Measurements from ENCODE around the gene OR8G5.
"Not testable (repeated sequence)": the region's sequence is repeated elsewhere in the genome, so short reads cannot be mapped to it uniquely, and the experiment has no call there.

The OR8G5 gene, protein sequence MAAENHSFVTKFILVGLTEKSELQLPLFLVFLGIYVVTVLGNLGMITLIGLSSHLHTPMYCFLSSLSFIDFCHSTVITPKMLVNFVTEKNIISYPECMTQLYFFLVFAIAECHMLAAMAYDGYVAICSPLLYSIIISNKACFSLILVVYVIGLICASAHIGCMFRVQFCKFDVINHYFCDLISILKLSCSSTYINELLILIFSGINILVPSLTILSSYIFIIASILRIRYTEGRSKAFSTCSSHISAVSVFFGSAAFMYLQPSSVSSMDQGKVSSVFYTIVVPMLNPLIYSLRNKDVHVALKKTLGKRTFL

DNA sequence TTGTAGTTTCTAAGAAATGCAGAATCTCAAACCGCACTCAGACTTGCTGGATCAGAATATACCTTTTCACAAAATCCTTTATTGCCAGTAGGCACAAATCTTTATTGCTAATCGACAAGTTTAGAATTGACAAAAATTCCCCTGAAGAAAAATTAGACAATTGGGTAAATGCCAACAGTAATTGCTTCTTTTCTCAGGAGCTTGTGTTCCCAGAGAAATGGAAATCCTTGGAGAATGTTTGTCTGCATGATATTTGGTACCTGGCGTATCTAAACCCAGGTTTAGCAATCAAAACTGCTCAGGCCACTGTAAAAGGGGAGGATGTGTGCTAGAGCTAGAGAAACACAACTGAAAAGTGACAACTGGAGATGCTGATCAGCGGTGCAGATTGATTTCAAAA is at the start of gene OR8G5:
Gene OR8G5, plus strand, starts transcription at position 301 of the 400 bp plus-strand sequence. CDS start 8,556 bp downstream, outside the sequence.
- DNase-seq = no peak

DNA sequence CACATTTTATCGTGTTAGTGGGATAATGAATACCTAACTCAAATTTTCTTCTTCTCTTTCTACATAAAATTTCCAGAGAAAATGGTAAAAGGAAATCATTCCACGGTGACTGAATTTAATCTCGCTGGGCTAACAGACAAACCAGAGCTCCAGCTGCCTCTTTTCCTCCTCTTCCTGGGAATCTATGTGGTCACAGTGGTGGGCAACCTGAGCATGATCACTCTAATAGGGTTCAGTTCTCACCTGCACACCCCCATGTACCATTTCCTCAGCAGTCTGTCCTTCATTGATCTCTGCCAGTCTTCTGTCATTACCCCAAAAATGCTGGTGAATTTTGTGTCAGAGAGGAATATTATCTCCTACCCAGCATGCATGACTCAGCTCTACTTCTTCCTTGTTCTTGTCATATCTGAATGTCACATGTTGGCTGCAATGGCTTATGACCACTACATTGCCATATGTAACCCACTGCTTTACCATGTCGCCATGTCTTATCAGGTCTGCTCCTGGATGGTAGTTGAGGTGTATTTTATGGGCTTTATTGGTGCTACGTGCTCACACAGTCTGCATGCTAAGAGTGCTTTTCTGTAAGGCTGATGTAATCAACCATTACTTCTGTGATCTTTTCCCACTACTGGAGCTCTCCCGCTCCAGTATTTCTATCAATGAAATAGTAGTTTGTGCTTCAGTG is 48.9 kb upstream of the OR8G5 start:
- DNase-seq = no peak

DNA sequence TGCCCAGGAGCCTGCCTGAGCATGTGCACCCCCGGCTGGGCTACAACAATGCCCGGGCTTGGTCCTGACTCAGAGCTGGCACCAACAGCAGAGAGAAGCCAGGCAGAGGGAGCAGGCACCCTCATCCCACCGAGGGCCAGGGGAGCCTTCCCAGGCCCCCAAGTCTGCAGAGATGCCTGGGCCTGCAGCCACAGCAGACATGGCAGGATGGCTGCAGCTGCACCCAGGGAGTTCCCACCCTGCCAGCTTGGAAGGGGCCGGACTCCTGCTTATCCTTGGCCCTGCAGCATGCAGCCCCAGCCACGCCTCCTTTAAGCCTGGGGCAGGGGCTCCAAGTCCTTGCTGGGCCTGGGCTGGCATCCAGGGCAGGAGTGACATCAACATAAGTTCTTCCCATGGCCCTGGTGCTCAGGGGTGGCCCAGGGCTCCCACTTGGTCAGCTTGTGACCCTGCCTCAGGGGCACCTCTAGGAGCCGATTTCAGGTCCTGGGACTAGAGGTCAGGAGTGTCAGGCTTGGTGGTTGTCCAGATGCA is 46.3 kb upstream of the OR8G5 start:
- DNase-seq = no peak

DNA sequence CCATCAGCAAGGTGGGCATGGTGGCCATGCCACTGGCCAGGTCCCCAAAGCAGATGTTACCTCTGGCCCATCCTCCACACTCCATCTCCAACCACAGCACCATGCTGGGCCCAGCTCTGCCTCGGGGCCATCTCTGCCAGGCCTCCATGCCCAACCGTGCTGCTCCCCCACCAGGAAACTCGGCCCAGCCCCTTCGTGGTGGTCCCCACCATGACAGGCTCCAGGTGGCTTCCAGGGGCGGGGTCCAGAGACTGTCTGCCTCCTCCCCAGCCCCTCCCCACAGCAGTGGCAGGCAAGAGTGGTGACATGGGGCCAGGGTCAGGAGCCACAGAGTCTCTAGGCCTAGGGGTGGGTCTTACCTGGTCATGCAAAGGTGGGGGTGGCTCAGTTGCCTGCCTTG is 45.8 kb upstream of the OR8G5 start:
- no peak for DNase-seq

DNA sequence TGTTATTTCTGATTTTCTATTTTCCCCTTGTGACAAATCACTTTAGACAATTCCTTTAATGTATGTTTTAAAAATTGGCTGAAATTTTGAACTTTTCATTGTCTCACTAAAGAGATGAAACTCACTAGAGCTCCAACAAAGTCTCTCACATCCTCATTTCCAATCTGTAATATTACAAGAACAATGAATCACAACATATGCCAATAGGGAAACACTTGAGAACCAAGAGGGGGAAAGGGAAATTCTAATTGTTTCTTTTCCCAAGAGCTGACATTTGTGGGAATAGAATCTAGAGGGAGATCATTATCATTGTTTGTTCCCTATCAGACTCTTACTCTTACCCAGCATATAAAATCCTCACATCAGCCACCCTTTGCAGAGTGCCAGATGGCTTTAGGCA is 44.9 kb upstream of the OR8G5 start:
- no peak for DNase-seq

DNA sequence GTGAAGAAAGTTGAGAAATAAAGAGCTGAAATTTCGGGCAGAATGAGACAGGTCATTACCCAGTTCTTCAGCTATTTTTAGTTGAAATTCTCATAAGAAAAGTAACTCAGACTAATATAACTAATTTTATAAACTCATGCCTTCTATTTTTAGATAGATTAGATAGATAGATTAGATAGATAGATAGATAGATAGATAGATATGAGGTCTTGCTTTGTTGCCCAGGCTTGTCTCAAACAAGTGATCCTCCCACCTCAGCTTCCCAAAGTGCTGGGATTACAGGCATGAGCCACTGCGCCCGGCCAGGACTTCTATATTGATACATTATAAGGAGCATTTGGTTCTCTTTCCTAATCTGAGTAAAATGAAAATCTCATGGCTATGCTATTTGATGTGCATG is 42.1 kb upstream of the OR8G5 start:
- no peak for DNase-seq

DNA sequence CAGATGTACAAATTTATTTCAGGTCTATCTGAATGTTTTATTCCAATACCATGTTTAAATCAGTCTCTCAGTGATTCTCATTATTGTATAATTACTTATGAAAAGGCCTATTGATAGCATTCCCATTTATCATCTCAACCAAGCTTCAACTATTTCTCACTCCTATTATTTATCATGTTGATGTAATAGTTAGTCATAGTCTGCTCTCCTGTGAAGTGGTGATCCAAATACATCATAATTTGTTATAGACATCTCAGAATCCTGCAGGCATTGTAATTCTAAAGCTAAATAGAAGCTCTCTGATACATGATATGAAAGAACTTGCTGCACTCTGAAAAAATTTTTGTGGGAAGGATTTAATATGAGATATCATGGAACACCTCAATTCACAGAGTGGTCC is 37.0 kb upstream of the OR8G5 start:
- DNase-seq = no peak

DNA sequence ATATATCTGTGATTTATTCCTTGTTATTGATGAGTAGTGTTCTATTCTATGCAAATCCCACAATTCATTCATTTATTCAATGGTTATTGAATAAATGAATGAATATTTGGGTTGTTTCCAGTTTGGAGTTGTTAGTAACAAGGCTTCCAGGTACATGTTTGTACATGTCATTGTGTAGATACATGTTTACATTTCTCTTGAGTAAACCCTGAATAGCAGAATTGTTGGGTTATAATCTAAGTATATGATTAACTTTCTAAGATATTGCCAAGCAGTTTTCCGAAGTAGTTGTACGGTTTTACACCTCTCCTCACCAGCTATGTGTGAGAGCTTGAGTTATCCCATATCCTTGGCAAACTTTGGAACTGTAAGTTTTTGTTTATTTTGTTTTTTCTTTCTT is 33.8 kb upstream of the OR8G5 start:
- DNase-seq = no peak

DNA sequence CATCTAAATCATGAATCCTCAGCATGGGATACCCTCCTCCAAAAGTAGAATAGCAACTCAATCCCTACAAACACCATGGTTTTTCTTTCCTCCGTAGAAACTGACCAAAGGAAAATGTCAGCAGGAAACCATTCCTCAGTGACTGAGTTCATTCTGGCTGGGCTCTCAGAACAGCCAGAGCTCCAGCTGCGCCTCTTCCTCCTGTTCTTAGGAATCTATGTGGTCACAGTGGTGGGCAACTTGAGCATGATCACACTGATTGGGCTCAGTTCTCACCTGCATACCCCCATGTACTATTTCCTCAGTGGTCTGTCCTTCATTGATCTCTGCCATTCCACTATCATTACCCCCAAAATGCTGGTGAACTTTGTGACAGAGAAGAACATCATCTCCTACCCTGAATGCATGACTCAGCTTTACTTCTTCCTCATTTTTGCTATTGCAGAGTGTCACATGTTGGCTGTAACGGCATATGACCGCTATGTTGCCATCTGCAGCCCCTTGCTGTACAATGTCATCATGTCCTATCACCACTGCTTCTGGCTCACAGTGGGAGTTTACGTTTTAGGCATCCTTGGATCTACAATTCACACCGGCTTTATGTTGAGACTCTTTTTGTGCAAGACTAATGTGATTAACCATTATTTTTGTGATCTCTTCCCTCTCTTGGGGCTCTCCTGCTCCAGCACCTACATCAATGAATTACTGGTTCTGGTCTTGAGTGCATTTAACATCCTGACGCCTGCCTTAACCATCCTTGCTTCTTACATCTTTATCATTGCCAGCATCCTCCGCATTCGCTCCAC is 31.4 kb upstream of the OR8G5 start:
- not testable (repeated sequence) for DNase-seq

DNA sequence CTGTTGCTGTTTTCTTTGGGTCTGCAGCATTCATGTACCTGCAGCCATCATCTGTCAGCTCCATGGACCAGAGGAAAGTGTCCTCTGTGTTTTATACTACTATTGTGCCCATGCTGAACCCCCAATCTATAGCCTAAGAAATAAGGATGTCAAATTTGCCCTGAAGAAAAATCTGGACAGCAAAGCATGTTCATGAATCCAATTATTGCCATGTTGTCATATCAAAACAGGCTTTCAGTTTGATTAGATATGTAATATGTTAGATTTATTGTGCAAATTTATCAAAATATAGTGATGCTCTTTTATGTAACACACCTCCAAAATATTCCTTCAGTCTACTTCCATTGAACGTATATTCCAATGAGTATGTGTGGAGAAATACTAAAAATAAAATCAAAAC is 30.7 kb upstream of the OR8G5 start:
- no peak for DNase-seq

DNA sequence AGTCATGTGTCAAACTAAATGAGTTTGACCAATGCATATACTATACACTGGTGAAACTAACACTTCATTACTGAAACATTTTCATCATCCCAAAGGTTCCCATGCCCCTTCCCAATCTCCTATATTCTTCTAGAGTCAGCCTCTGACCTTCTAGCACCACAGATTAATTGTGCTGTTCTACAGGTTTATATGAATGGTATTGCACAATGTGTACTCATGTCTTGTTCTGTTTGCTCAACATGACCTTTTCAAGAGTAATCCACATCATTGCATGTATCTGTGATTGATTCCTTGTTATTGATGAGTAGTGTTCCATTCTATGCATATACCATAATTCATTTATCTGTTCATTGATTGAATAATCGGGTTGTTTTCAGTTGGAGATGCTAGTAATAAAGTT is 22.8 kb upstream of the OR8G5 start:
- no peak for DNase-seq

DNA sequence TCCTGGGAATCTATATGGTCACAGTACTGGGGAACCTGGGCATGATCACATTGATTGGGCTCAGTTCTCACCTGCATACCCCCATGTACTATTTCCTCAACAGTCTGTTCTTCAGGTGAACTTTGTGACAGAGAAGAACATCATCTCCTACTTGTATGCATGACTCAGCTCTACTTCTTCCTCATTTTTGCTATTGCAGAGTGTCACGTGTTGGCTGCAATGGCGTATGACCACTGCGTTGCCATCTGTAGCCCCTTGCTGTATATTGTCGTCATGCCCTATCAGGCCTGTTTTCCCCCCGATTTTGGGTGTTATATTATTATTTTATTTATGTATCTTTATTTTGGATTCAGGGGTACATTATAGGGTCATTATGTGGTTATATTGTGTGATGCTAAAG is 17.7 kb upstream of the OR8G5 start:
- no peak for DNase-seq

DNA sequence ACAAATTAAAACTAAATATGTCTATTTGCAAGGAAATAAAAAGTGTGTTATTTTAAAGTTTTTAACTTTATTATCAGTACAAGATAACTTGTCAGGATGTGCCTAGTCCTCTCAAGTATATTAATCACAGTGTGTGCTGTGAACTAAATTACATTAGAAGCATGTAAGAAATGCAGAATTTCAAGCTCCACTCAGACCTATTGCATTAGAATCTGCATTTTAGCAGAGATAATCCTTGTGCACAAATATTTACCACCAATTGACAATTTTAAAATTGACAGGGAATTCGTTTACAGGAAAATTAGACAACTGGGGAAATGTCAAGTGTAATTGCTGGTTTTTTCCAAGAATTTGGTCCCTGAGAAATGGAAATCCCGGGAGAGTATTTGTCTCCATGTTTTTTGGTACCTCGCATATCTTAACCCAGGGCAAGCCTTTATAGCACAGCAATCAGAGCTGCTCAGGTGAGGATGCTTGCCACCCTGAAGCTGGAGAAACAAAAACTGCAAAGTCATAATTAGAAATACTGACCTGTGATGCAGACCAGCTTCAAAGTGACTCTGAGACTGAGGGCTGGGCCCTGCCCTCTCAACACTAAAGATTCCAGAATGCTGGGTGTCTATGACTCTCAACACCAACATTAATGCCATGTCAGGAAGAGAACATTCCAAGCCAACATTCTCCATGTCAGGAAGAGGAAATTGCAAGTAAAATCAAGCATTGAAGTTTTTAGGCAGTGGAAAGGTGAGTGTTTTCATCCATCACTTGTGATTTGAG is 15.4 kb upstream of the OR8G5 start, which contains the start of gene OR8G1:
Gene OR8G1, plus strand, starts transcription at position 475 of the 777 bp plus-strand sequence. CDS start 8,581 bp downstream, outside the sequence.
- no peak for DNase-seq

DNA sequence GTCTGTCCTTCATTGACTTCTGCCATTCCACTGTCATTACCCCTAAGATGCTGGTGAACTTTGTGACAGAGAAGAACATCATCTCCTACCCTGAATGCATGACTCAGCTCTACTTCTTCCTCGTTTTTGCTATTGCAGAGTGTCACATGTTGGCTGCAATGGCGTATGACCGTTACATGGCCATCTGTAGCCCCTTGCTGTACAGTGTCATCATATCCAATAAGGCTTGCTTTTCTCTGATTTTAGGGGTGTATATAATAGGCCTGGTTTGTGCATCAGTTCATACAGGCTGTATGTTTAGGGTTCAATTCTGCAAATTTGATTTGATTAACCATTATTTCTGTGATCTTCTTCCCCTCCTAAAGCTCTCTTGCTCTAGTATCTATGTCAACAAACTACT is 6.3 kb upstream of the OR8G5 start:
- not testable (repeated sequence) for DNase-seq

DNA sequence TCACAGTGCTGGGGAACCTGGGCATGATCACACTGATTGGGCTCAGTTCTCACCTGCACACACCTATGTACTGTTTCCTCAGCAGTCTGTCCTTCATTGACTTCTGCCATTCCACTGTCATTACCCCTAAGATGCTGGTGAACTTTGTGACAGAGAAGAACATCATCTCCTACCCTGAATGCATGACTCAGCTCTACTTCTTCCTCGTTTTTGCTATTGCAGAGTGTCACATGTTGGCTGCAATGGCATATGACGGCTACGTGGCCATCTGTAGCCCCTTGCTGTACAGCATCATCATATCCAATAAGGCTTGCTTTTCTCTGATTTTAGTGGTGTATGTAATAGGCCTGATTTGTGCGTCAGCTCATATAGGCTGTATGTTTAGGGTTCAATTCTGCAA is 8.9 kb downstream of the OR8G5 start:
- DNase-seq = not testable (repeated sequence)

DNA sequence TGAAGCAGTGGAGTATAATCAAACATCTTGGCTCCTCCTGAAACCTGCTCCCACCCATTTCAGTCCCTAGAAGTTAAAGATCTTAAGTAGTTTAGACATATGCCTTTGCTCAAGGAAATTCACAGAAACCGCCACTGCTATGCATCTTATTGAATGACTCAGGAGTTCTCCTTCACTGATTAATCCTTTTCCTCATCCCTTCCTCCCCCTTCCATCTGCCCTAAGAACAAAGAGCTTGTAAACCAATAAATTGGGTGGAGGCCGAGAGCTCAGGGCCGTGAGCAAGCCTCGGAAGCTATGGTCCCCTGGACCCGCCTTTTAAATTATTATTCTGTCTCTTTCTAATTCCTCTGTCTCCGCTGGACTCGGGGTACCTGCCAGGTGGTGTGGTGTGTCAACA is 14.7 kb downstream of the OR8G5 start:
- DNase-seq = not testable (repeated sequence)

DNA sequence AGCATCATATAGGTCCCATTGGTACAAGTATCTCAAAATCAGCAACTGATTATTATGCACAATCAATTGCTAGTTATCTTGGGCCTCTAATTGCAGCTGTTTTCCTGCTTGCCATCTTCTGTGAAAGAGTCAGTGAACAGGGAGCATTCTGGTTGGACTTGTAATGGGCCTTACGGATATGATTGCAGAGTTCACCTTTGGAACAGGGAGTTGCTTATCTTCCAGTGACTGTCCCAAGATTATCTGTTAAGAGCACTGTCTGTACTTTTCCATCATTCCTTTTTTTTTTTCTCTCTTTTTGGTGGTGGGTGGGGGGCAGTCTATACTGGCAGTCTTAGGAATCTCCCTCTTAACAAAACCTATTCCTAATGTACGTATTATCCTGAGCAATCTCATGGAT is 17.8 kb downstream of the OR8G5 start:
- no peak for DNase-seq

DNA sequence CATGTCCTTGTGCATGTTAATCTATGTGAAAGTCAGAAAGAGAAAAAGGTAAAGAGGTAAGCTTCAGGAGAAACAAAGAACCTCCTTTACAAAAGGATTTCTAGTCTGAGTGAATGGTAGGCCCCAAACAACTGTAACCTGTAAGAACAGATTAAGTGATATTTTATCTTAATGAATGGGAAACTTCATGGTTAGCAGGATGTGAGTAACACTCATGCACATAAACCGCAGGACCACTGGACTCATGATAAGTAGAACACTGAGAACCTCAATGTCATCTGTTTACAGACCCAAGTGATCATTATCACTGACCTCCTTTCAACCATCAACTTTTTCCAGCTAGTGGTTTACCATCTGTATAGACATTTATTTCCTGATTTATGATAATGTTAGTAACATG is 19.9 kb downstream of the OR8G5 start:
- no peak for DNase-seq

DNA sequence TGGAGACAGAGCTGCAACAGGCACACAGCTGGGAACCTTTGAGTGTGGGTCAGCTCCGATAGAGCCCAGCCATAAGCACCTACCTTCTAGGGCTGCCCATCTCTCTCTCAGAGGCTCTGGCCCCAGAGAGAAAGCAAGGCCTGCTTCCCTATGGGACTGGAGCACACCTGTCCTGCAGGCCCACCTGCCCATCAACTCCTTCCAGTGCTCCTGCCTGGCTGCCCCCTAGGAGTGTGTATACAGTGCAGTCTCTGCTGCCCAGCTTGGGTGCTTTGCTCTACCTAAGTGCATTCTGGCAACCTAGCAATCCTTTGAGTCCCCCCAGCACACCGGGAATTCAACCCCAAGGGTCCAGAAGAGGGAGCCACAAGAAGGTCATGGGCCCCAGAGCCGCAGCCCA is 21.0 kb downstream of the OR8G5 start:
- DNase-seq = no peak

DNA sequence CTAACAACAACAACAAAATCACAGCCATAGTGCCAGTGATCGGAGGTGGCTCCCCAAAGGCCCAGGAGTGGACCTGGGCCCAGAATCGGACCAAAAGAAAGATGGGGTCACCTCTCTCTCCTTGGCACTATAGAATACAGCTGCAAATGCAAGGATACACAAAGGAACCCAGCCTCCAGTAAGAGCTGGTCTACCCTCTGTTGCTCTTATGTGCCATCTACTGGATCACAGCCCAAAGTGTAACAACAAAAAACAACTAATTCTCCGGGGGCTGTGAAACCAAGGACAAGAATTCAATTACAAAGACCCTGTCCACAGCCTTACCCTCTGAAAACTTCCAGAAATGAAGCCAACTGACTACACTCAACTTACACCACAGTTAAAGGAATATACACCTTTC is 21.6 kb downstream of the OR8G5 start:
- no peak for DNase-seq

DNA sequence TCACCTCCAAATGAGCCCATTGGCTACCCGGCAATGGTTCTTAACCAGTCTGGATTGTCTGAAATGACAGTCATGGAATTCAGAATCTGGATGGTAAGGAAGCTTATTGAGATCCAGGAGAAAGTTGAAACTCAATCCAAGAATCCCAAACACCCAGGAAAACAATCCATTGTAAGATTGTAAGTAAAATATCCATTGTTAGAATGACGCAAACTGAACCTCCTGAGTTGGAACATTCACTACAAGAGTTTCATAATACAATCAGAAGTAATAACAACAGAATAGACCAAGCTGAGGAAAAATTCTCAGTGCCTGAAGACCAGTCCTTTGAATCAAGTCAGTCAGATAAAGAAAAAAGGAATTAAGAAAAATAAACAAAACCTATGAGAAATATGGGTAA is 22.1 kb downstream of the OR8G5 start:
- no peak for DNase-seq

DNA sequence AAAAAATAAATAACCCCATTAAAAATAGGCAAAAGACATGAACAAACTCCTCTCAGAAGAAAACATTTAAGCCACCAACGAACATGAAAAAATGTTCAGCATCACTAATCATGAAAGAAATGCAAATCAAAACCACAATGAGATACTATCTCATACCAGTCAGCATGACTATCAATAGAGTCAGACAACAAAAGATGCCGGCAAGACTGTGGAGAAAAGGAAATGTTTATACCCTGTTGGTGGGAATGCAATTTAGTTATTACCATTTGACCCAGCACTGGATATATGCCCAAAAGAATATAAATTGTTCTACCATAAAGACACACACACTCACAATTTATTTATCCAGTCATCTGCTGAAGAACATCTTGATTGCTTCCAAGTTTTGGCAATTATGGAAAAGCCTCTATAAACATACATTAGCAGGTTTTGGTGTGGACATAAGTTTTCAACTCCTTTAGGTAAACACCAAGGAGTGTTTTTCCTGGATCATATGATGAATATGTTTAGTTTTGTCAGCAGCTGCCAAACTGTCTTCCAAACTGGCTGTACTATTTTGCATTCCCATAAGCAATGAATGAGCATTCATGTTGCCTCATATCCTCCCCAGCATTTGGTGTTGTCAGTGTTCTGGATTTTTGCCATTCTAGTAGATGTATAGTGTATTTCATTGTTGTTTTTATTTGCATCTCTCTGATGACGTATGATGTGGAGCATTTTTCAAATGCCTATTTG is 29.6 kb downstream of the OR8G5 start:
- no peak for DNase-seq

All from CD4-positive, alpha-beta T cell treated with Interleukin-10 for 1 hour (primary cell).